Sigmoid colon (tissue), 4 donors: ENCODE measurements around the gene FGR.

Source experiments
- CTCF ChIP-seq, 4 experiments: fragments of 450-650 bp in 3 of 4; fragments of 200-600 bp in 1 of 4; IDR thresholded peaks; one replicate each; pipeline ENCODE4 v1.5.1; 2016 to 2019; ENCODE audit warnings: antibody characterized with exemption in 4 of 4, mild to moderate bottlenecking in 3 of 4, moderate library complexity in 2 of 4
- EP300 ChIP-seq, 4 donors: sonication (generic); formaldehyde crosslinking; IDR thresholded peaks; one replicate each; pipeline ENCODE4 v1.6.1; 2017; ENCODE audit warnings: antibody characterized with exemption in 4 of 4
- POLR2A ChIP-seq, 2 donors: fragments of 450-650 bp; IDR thresholded peaks; one replicate each; pipeline ENCODE4 v1.6.1; 2016; ENCODE audit warnings: antibody characterized with exemption in 2 of 2, mild to moderate bottlenecking in 2 of 2, moderate library complexity in 2 of 2
- POLR2AphosphoS5 ChIP-seq, 4 donors: sonication (generic); formaldehyde crosslinking; IDR thresholded peaks; one replicate each; pipeline ENCODE4 v1.6.1; 2017; ENCODE audit warnings: antibody characterized with exemption in 4 of 4

- TF ChIP-seq CTCF (IDR thresholded peaks at IDR 0.05) (no peak), POLR2AphosphoS5 (IDR thresholded peaks at IDR 0.05) (no peak), EP300 (IDR thresholded peaks at IDR 0.05) (no peak), POLR2A (IDR thresholded peaks at IDR 0.05) (no peak)
These were observed 25.8 kb downstream of the FGR start for GRCh38 chr1:27609210-27609555.
